Measurements from ENCODE around the gene PLA2G1B. TPM values are rescaled to one million over a fixed set of nuclear protein-coding genes. Genes with fewer than 3 reads are reported as not detected.

PLA2G1B gene
- total RNA-seq, 2 experiments from 2014 or later: not detected

DNA sequence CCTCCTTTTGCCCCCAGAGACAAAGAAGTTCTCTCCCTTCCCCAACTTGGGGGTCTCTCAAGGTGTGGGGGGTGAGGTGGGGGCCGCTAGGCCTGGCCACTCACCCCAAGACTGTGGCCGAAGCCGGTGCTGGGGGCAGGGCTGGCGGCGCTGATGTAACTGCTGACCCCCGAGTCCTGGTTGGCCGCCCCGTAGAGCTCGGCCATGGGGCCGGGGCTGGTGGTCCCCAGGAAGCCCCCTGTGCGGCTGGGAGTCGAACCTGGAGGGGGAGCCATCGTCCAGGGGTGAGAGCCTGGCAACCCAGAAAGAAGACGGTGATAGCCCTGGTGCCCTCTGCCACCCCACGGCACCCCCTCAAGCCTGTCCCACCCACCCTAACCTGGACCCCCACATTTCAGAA lies 18.5 kb upstream of the PLA2G1B start:
- no peak overlapping the region for H3K4me2 ChIP-seq (ENCODE audit: low read length)
- no peaks in the 10 kb centered on the region for H3K4me1 ChIP-seq (ENCODE audit: insufficient read depth, low read length, poor library complexity, severe bottlenecking)
- CTCF ChIA-PET (ENCODE audit: unreplicated experiment): no interaction called here
- POLR2A ChIA-PET: interaction anchor here (0.5 kb wide), 1 partner anchor 26 kb away, joined by 3 read pairs; no protein-coding TSS in a partner anchor
- no peaks in the 10 kb centered on the region for H3K9me3 ChIP-seq (ENCODE audit: low read length)
- no peak overlapping the region for H2AFZ ChIP-seq (ENCODE audit: low read length)
- H3K9me2 ChIP-seq (ENCODE audit: insufficient read depth, low read length): no peaks in the 10 kb centered on the region
- H3K79me2 ChIP-seq (ENCODE audit: insufficient read depth, low read depth, low read length): no peaks in the 10 kb centered on the region
- BruUV-seq (replicated peaks): no TSS peak
- no peak overlapping the region for H3K4me3 ChIP-seq (ENCODE audit: low read depth, low read length, poor library complexity, severe bottlenecking)
- H3K36me3 ChIP-seq (ENCODE audit: insufficient read depth, low read length): no peaks in the 10 kb centered on the region
- H3K27ac ChIP-seq (ENCODE audit: low read depth, low read length, poor library complexity, severe bottlenecking): no peak overlapping the region
- intact Hi-C loops (cut with micrococcal nuclease; ENCODE audit: unreplicated experiment): no loop called here
- TF ChIP-seq, protein P1, sequence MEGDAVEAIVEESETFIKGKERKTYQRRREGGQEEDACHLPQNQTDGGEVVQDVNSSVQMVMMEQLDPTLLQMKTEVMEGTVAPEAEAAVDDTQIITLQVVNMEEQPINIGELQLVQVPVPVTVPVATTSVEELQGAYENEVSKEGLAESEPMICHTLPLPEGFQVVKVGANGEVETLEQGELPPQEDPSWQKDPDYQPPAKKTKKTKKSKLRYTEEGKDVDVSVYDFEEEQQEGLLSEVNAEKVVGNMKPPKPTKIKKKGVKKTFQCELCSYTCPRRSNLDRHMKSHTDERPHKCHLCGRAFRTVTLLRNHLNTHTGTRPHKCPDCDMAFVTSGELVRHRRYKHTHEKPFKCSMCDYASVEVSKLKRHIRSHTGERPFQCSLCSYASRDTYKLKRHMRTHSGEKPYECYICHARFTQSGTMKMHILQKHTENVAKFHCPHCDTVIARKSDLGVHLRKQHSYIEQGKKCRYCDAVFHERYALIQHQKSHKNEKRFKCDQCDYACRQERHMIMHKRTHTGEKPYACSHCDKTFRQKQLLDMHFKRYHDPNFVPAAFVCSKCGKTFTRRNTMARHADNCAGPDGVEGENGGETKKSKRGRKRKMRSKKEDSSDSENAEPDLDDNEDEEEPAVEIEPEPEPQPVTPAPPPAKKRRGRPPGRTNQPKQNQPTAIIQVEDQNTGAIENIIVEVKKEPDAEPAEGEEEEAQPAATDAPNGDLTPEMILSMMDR (conservative IDR thresholded peaks at IDR 0.05; ENCODE audit: low read length): no peak
- DNase-seq (ENCODE audit: low spot score): no peak
- H4K20me1 ChIP-seq (ENCODE audit: insufficient read depth, low read length): no peaks in the 10 kb centered on the region

GRCh38 chr12:120343692-120344091 lies 16.1 kb upstream of the PLA2G1B start:
- ChIA-PET CTCF (ENCODE audit: unreplicated experiment) (no interaction called here), POLR2A (no interaction called here)
- DNase-seq (ENCODE audit: low spot score): no peak
- H3K4me2 ChIP-seq (ENCODE audit: low read length): no peak overlapping the region
- no peaks in the 10 kb centered on the region for H4K20me1 ChIP-seq (ENCODE audit: insufficient read depth, low read length)
- H3K4me1 ChIP-seq (ENCODE audit: insufficient read depth, low read length, poor library complexity, severe bottlenecking): no peaks in the 10 kb centered on the region
- no peak overlapping the region for H2AFZ ChIP-seq (ENCODE audit: low read length)
- no peak for TF ChIP-seq EZH2phosphoT487 (IDR thresholded peaks at IDR 0.05; ENCODE audit: borderline replicate concordance, low read depth, low read length)
- TF ChIP-seq, protein P1 (conservative IDR thresholded peaks at IDR 0.05; ENCODE audit: low read length): no peak
- intact Hi-C loops (cut with micrococcal nuclease; ENCODE audit: unreplicated experiment): no loop called here
- peaks cover under 1% of the 10 kb centered on the region; the same call in 1 of the 2 replicates for H3K9me3 ChIP-seq (ENCODE audit: low read length)
- H3K9me2 ChIP-seq (ENCODE audit: insufficient read depth, low read length): no peaks in the 10 kb centered on the region
- BruUV-seq (replicated peaks): no TSS peak
- H3K4me3 ChIP-seq (ENCODE audit: low read depth, low read length, poor library complexity, severe bottlenecking): no peak overlapping the region
- H3K27ac ChIP-seq (ENCODE audit: low read depth, low read length, poor library complexity, severe bottlenecking): no peak overlapping the region
- H3K36me3 ChIP-seq (ENCODE audit: insufficient read depth, low read length): no peaks in the 10 kb centered on the region
- H3K79me2 ChIP-seq (ENCODE audit: insufficient read depth, low read depth, low read length): no peaks in the 10 kb centered on the region

- no peak overlapping the region for H3K27ac ChIP-seq (ENCODE audit: low read depth, low read length, poor library complexity, severe bottlenecking)
- TF ChIP-seq EZH2phosphoT487 (IDR thresholded peaks at IDR 0.05; ENCODE audit: borderline replicate concordance, low read depth, low read length): no peak
- TF ChIP-seq, protein P1 (conservative IDR thresholded peaks at IDR 0.05; ENCODE audit: low read length): no peak
- H3K9me3 ChIP-seq (ENCODE audit: low read length): peaks cover 6% of the 10 kb centered on the region; the same call in 1 of the 2 replicates
- no peak overlapping the region for H3K4me3 ChIP-seq (ENCODE audit: low read depth, low read length, poor library complexity, severe bottlenecking)
- H3K36me3 ChIP-seq (ENCODE audit: insufficient read depth, low read length): no peaks in the 10 kb centered on the region
- DNase-seq (ENCODE audit: low spot score): no peak
- CTCF ChIA-PET (ENCODE audit: unreplicated experiment): no interaction called here
- H2AFZ ChIP-seq (ENCODE audit: low read length): no peak overlapping the region
- H3K4me1 ChIP-seq (ENCODE audit: insufficient read depth, low read length, poor library complexity, severe bottlenecking): no peaks in the 10 kb centered on the region
- no peaks in the 10 kb centered on the region for H3K9me2 ChIP-seq (ENCODE audit: insufficient read depth, low read length)
- H3K4me2 ChIP-seq (ENCODE audit: low read length): no peak overlapping the region
- intact Hi-C loops (cut with micrococcal nuclease; ENCODE audit: unreplicated experiment): no loop called here
- POLR2A ChIA-PET: no interaction called here
- H4K20me1 ChIP-seq (ENCODE audit: insufficient read depth, low read length): no peaks in the 10 kb centered on the region
- H3K79me2 ChIP-seq (ENCODE audit: insufficient read depth, low read depth, low read length): no peaks in the 10 kb centered on the region
- BruUV-seq (replicated peaks): no TSS peak
Observed at GRCh38 chr12:120343039-120343537, 15.5 kb upstream of the PLA2G1B start.
